Left ventricle myocardium inferior (tissue), 1 donor: Measurements from ENCODE around the gene PDLIM4. TPM values are rescaled to one million over a fixed set of nuclear protein-coding genes. Genes with fewer than 3 reads are reported as not detected.

Experiments used
- DNase-seq: peaks from one replicate; pipeline ENCODE4 v3.0.0-alpha.2; 2020
- H3K27ac ChIP-seq: fragments of 200-600 bp; replicated peaks from 2 replicates; pipeline ENCODE4 v1.8.0; 2021
- H3K27me3 ChIP-seq: fragments of 200-600 bp; 2 replicates; pipeline ENCODE4 v1.8.0; 2021; ENCODE audit warnings: low read depth
- H3K36me3 ChIP-seq: fragments of 200-600 bp; 2 replicates; pipeline ENCODE4 v1.8.0; 2021
- H3K4me1 ChIP-seq: fragments of 200-600 bp; 2 replicates; pipeline ENCODE4 v1.8.0; 2021
- H3K4me3 ChIP-seq: fragments of 200-600 bp; 2 replicates; pipeline ENCODE4 v1.8.0; 2021; ENCODE audit warnings: mild to moderate bottlenecking, moderate library complexity
- H3K9me3 ChIP-seq: fragments of 200-600 bp; replicated peaks from 2 replicates; pipeline ENCODE4 v1.8.0; 2021
- intact Hi-C: fragments of 100-400 bp; cut with micrococcal nuclease; formaldehyde crosslinking; loops from one replicate; pipeline ENCODE4 v1.11.0; 2022
- total RNA-seq: library from RNA; stranded (reverse); fragmentation: NEBNext Ultra II Directional; extraction: Animal tissue kit (Norgen Biotek cat#: 25700); gene quantifications from one replicate; pipeline ENCODE4 v1.2.1, GENCODE V29; 2021
- TF ChIP-seq, protein P1 (sequence below): fragments of 200-600 bp; IDR thresholded peaks from 2 replicates; pipeline ENCODE4 v1.8.0; 2021; ENCODE audit warnings: antibody characterized with exemption, mild to moderate bottlenecking, borderline replicate concordance
- donor health status: DM: no; HTN: yes; CAD: no; lungs with severe emphysema.

Gene PDLIM4
- total RNA-seq, 1 donor from 2014 or later: 4.8 TPM

DNA sequence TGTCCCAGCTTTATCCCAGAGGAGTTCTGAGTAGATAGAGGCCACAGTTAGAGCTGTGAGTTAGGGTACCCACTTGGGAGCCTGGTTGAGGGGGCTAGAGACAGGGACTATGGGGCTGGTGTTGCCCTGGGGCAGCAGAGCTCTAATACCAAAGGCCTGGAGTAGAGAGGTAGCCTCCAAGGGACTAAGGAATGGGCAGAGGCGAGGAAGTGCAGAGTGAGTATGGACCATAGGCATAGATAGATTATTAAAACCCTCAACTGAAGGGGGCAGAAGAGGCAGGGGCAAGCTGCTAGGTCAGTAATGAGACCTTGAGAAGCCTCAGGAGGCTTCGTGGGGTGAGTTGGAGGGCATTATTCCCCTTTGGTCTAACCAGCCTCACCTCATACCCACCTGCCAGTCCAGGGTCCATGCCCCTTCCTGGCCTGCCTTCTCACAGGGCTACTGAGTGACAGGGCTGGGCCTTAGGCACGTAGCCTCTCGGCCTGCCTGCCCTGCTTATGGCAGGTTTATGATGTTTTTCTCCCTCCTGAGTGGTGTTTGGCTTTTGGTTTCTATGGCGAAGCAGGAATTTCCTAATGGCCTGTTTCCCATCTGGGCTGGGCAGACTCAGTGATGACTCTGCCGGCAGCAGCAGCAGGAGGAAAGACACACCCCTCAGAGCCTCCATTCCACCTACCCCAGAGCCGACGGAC, 8.0 kb downstream of the PDLIM4 start:
- no peaks in the 10 kb centered on the region for H3K27me3 ChIP-seq
- H3K36me3 ChIP-seq: no peaks in the 10 kb centered on the region
- peaks cover 57% of the 10 kb centered on the region for H3K4me1 ChIP-seq
- no peaks in the 10 kb centered on the region for H3K9me3 ChIP-seq
- intact Hi-C loops: no loop called here
- H3K27ac ChIP-seq: peak overlapping the region; percentile 81
- DNase-seq: peak; percentile 36
- TF ChIP-seq, protein P1, sequence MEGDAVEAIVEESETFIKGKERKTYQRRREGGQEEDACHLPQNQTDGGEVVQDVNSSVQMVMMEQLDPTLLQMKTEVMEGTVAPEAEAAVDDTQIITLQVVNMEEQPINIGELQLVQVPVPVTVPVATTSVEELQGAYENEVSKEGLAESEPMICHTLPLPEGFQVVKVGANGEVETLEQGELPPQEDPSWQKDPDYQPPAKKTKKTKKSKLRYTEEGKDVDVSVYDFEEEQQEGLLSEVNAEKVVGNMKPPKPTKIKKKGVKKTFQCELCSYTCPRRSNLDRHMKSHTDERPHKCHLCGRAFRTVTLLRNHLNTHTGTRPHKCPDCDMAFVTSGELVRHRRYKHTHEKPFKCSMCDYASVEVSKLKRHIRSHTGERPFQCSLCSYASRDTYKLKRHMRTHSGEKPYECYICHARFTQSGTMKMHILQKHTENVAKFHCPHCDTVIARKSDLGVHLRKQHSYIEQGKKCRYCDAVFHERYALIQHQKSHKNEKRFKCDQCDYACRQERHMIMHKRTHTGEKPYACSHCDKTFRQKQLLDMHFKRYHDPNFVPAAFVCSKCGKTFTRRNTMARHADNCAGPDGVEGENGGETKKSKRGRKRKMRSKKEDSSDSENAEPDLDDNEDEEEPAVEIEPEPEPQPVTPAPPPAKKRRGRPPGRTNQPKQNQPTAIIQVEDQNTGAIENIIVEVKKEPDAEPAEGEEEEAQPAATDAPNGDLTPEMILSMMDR: no peak
- no peak overlapping the region for H3K4me3 ChIP-seq

DNA sequence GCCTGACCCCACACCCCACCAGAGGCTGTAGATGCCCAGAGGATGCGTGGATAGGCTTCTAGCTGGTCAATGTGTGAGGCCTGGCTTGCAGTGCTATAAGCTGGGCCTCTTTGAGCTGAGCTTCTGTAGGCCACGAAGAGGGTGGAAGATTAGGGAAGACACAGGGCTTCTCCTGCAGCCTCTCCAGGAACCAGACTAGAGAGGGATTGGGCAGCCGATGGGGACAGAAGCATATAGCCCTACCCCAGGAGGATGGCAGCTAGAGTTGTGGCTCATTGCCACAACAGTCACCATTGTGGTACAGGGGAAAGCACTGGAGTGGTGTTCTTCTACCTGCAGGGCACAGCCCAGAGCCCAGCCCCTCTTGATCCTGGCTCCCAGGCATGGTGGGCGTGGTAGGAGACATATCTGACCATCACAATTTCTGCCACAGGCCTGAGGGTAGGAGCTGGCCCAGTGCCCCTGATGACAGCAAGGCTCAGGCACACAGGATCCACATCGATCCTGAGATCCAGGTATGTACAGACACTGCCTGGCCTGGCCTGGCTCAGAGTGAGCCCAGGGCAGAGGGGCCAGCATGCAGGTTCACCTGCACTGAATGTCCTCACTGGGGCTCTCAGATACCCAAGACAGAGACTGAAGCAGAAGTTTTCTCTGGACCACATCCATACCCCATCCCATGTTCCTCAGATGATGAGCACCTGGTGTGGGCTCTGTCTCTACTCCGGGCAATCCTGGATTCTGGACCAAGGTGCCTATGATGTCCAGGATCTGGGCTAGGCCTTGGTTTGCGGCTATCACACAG, 8.7 kb downstream of the PDLIM4 start:
- H3K4me1 ChIP-seq: peaks cover 49% of the 10 kb centered on the region
- intact Hi-C loops: no loop called here

DNA sequence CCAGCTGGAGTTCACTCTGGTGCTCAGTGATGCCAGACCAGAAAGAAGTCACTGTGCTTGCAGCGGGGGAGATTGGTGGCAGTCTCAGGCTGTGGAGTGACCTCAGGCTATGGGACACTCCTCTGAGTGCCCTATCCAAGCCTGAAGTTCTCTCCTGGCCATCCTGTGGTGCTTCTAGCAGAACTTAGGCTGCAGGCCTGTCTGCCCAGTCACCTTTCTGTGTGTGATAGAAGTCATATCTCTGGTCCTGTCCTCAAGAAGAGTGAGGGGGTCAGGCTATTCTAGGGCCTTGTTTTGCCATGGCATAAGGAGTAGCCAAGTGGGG, 9.3 kb downstream of the PDLIM4 start:
- Histone ChIP-seq H3K27ac (peak overlapping the region; percentile 81), H3K27me3 (no peaks in the 10 kb centered on the region), H3K9me3 (no peaks in the 10 kb centered on the region), H3K4me1 (peaks cover 43% of the 10 kb centered on the region), H3K4me3 (no peak overlapping the region), H3K36me3 (no peaks in the 10 kb centered on the region)
- no peak for DNase-seq
- intact Hi-C loops: no loop called here
- TF ChIP-seq, protein P1: no peak

More for the DNA sequence above, 8.7 kb downstream of the PDLIM4 start:
- TF ChIP-seq, protein P1: no peak
- DNase-seq: no peak
- Histone ChIP-seq H3K9me3 (no peaks in the 10 kb centered on the region), H3K36me3 (no peaks in the 10 kb centered on the region), H3K27me3 (no peaks in the 10 kb centered on the region), H3K4me3 (no peak overlapping the region), H3K27ac (peak overlapping the region; percentile 81)

DNA sequence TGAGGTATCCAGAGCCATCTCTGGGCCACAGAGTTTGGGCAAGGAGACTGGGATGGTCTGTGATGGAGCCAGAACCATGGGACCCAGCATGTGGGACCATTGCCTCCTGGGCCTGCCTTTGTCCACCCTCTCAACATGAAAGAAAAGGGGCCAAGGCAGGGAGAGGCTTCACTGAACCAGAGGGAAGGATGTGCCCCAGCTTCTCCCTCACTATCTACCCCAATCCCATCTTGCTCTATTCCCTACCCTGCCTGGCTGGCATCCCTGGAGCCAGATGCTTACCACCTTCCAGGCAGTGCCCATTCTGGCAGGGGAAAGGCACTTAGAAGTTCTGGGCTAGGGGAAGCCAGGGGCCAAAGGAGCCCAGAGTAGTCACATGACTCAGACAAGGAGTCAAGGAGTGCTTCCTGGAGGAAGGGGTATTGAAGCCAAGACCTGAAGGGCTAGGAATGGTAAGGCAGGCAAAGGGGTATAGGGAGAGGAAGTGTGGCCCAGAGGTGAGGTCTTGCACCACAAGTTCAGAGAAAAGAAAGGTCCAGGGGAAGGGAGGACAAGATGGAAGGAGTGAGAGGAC, 9.8 kb downstream of the PDLIM4 start:
- Histone ChIP-seq H3K27ac (peak overlapping the region; percentile 81), H3K4me3 (no peak overlapping the region), H3K9me3 (no peaks in the 10 kb centered on the region), H3K4me1 (peaks cover 39% of the 10 kb centered on the region), H3K36me3 (no peaks in the 10 kb centered on the region), H3K27me3 (no peaks in the 10 kb centered on the region)
- no peak for DNase-seq
- TF ChIP-seq, protein P1: no peak
- intact Hi-C loops: no loop called here

DNA sequence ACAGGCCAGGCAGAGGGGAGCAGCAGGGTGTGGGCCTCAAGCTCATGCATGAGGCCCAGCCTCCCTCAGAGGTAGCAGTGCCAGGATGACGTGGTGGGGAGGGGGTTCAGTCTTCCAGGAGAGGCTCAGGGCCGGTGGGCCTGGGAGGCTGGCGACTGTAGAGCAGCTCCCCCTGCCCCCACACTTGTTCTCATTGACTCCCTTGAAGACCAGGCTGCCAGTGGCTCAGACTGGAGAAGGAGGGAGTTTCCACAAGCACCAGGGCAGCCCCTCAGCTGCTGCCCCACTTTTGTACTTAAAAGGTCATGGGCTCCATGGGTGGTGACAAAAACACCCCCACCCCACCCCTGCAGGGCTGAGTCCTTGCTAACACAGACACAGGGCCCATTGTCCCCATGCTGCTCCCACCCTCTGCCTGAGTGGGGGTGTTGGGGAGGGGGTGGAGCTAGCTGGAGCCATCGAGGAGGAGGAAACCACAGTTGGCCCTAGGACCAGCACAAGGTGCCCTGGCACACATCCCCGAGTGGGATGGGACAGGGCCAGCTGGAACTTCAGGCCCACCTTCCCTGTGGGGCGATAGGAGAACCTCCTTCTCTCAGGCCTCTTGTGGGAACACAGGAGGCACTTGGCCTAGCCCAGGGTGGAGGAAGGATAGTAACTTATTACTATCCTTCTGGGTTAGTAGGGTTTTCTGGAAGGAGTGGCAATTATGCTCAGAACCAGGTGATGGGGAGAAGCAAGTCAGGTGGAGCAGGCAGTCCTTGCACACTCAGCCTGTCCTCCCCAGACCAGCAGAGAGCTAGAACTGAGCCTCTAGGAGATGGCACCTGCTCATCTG, 10.7 kb downstream of the PDLIM4 start:
- no peak for DNase-seq
- Histone ChIP-seq H3K9me3 (no peaks in the 10 kb centered on the region), H3K36me3 (no peaks in the 10 kb centered on the region), H3K4me1 (peaks cover 42% of the 10 kb centered on the region), H3K27me3 (no peaks in the 10 kb centered on the region), H3K27ac (no peak overlapping the region), H3K4me3 (no peak overlapping the region)
- TF ChIP-seq, protein P1: no peak
- intact Hi-C loops: no loop called here
